PFSK-1 (cell line): ENCODE data around the gene ALDH9A1.

Experiments used
- FOXP2 ChIP-seq: optimal IDR thresholded peaks from 2 replicates; pipeline ENCODE3; 2011; ENCODE audit warnings: borderline replicate concordance, control low read depth, inconsistent platforms; ENCODE audit not compliant: insufficient read depth; ENCODE audit errors: extremely low read length, extremely low read depth
- POLR2AphosphoS5 ChIP-seq: IDR thresholded peaks from 2 replicates; pipeline ENCODE4 v1.6.1; 2012; ENCODE audit warnings: low read depth, mild to moderate bottlenecking, control low read depth, low read length, moderate library complexity
- REST ChIP-seq, 2 experiments: IDR thresholded peaks; 2 replicates each; pipeline versions ENCODE4 v1.6.1 to v1.8.0; 2011 to 2012; ENCODE audit warnings: low read depth in 2 of 2, low read length in 2 of 2, control low read depth in 1 of 2, inconsistent platforms in 1 of 2, mild to moderate bottlenecking in 1 of 2, moderate library complexity in 1 of 2; ENCODE audit not compliant: insufficient read depth in 1 of 2
- TAF1 ChIP-seq: IDR thresholded peaks from 2 replicates; pipeline ENCODE4 v1.6.1; 2012; ENCODE audit warnings: low read length, control low read depth, borderline replicate concordance; ENCODE audit not compliant: insufficient read depth

- TF ChIP-seq TAF1, result no peak
- TF ChIP-seq POLR2AphosphoS5, result no peak
- no peak for TF ChIP-seq REST (IDR thresholded peaks at IDR 0.05; ENCODE audit: insufficient read depth in 1 of 2, low read depth in 2 of 2, low read length in 2 of 2)
- TF ChIP-seq FOXP2, result no peak
Measured at GRCh38 chr1:165696625-165697100, 1.7 kb downstream of the ALDH9A1 start.
